Upper lobe of left lung (tissue), 6 donors: ENCODE measurements around the gene RIBC2. TPM values are rescaled to one million over a fixed set of nuclear protein-coding genes. Genes with fewer than 3 reads are reported as not detected.
"Not testable (repeated sequence)": the region's sequence is repeated elsewhere in the genome, so short reads cannot be mapped to it uniquely, and the experiment has no call there.

Experiments used
- ATAC-seq, 2 donors: fragments of 200-7000 bp; cut with Tn5 transposase; one replicate each; pipeline ENCODE4 v1.9.1; 2022; ENCODE audit warnings: mild to moderate bottlenecking in 2 of 2, moderate library complexity in 2 of 2; ENCODE audit not compliant: low FRiP score in 2 of 2
- DNase-seq, 2 donors: peaks; one replicate each; pipeline ENCODE4 v3.0.0-alpha.2; 2019 to 2020
- H3K27ac ChIP-seq, 4 donors: fragments of 200-600 bp; sonication (generic); one replicate each; pipeline ENCODE4 v1.5.1; 2016 to 2019
- H3K27me3 ChIP-seq, 4 donors: fragments of 200-600 bp; sonication (generic); one replicate each; pipeline ENCODE4 v1.5.1; 2017 to 2019
- H3K36me3 ChIP-seq, 4 donors: fragments of 200-600 bp; sonication (generic); one replicate each; pipeline ENCODE4 v1.5.1; 2016 to 2019
- H3K4me1 ChIP-seq, 4 donors: fragments of 200-600 bp; sonication (generic); one replicate each; pipeline ENCODE4 v1.5.1; 2018 to 2019
- H3K4me3 ChIP-seq, 4 donors: fragments of 200-600 bp; sonication (generic); one replicate each; pipeline ENCODE4 v1.5.1; 2017 to 2019; ENCODE audit warnings: mild to moderate bottlenecking in 2 of 4, moderate library complexity in 1 of 4
- H3K9me3 ChIP-seq, 4 donors: fragments of 200-600 bp; sonication (generic); one replicate each; pipeline ENCODE4 v1.5.1; 2018 to 2019
- CTCF ChIP-seq, 6 experiments: fragments of 450-650 bp in 4 of 6; fragments of 200-600 bp in 2 of 6; sonication (generic) in 2 of 6; IDR thresholded peaks; one replicate each; pipeline ENCODE4 v1.5.1; 2016 to 2019; ENCODE audit warnings: antibody characterized with exemption in 6 of 6
- EP300 ChIP-seq, 4 donors: sonication (generic); formaldehyde crosslinking; IDR thresholded peaks; one replicate each; pipeline ENCODE4 v1.5.1; 2017; ENCODE audit warnings: antibody characterized with exemption in 4 of 4, control low read depth in 2 of 4
- POLR2A ChIP-seq, 4 donors: fragments of 450-650 bp; IDR thresholded peaks; one replicate each; pipeline ENCODE4 v1.5.1; 2016 to 2017; ENCODE audit warnings: antibody characterized with exemption in 4 of 4, mild to moderate bottlenecking in 2 of 4
- POLR2AphosphoS5 ChIP-seq, 2 donors: sonication (generic); formaldehyde crosslinking; IDR thresholded peaks; one replicate each; pipeline ENCODE4 v1.5.1; 2017; ENCODE audit warnings: antibody characterized with exemption in 2 of 2
- WGBS, 2 donors: methylation state at CpG; one replicate each; pipeline ENCODE4 v1.1.5; 2017 to 2018; 5-methylcytosine and 5-hydroxymethylcytosine counted together
- total RNA-seq, 6 donors: library from RNA; depleted of rRNA in 4 of 6; stranded (reverse); fragments of >200 nt in 4 of 6; gene quantifications; one replicate each; pipeline versions ENCODE4 v1.1.0 to v1.2.1, GENCODE V29; 2016 to 2021
- donor health status: DM: no; HTN: no; CAD: no; lungs with moderate emphysema.
- donor health status: DM: no; HTN: yes; CAD: no; lungs with severe emphysema.

Gene RIBC2
- total RNA-seq, 6 donors from 2014 or later = 1.4 to 16.7 (median 3.5) TPM; not detected in 1

GRCh38 chr22:45435544-45436139 lies 22.1 kb downstream of the RIBC2 start:
- Histone ChIP-seq H3K4me3 (peak overlapping the region in 2 of 4 donors; percentile 2 to 24), H3K27me3 (no peaks in the 10 kb centered on the region), H3K36me3 (no peaks in the 10 kb centered on the region), H3K4me1 (peaks cover 4 to 12% (median 9%) of the 10 kb centered on the region in 4 donors), H3K27ac (peak overlapping the region in 3 of 4 donors; percentile 44 to 67 (median 48)), H3K9me3 (no peaks in the 10 kb centered on the region)
- TF ChIP-seq POLR2A (IDR thresholded peaks at IDR 0.05) (no peak), CTCF (IDR thresholded peaks at IDR 0.05) (peak; percentile 93 to 98 (median 96))
- ATAC-seq = peak; percentile 92 to 94
- peak in 1 of 2 donors; percentile 90 for DNase-seq
- 3 to 4% methylated on average over 18 to 20 of the region's 20 CpGs for WGBS, 2 donors

DNA sequence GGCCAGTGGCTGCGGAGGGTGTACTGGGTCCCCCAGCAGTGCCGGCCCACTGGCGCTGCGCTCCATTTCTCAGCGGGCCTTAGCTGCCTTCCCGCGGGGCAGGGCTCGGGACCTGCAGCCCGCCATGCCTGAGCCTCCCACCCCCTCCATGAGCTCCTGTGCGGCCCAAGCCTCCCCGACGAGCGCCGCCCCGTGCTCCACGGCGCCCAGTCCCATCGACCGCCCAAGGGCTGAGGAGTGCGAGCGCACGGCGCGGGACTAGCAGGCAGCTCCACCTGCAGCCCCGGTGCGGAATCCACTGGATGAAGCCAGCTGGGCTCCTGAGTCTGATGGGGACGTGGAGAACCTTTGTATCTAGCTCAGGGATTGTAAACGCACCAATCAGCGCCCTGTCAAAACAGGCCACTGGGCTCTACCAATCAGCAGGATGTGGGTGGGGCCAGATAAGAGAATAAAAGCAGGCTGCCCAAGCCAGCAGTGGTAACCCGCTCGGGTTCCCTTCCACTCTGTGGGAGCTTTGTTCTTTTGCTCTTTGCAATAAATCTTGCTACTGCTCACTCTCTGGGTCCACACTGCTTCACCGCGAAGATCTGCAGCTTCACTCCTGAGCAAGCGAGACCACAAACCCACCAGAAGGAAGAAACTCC lies 23.5 kb downstream of the RIBC2 start:
- WGBS, 2 donors = 85 to 92% methylated on average over 6 to 22 of the region's 34 CpGs
- not testable (repeated sequence) for H3K27ac ChIP-seq, ATAC-seq, DNase-seq, H3K36me3 ChIP-seq, H3K9me3 ChIP-seq, H3K4me3 ChIP-seq, H3K27me3 ChIP-seq
- peaks cover 4 to 12% (median 9%) of the 10 kb centered on the region in 4 donors for H3K4me1 ChIP-seq

DNA sequence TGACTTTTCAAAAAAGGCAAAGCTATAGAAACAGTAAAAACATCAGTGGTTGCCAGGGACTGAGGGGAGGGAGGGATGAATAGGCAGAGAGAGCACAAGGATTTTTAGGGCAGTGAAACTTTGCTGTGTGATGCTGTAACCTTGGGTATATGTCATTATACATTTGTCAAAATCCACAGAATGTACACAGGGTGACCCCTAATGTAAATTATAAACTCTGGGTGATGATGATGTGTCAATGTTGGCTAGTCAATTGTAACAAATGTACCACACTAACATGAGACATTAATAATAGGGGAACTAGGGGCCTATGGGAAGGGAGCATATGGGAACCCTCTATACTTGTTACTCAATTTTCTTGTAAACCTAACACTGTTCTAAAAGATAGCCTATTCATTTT lies 24.8 kb downstream of the RIBC2 start:
- ATAC-seq = no peak
- Histone ChIP-seq H3K9me3 (no peaks in the 10 kb centered on the region), H3K27ac (no peak overlapping the region), H3K4me3 (no peak overlapping the region), H3K4me1 (peaks cover 4 to 12% (median 9%) of the 10 kb centered on the region in 4 donors), H3K36me3 (no peaks in the 10 kb centered on the region), H3K27me3 (no peaks in the 10 kb centered on the region)
- no peak for DNase-seq
- TF ChIP-seq CTCF (IDR thresholded peaks at IDR 0.05) (no peak), POLR2AphosphoS5 (IDR thresholded peaks at IDR 0.05) (no peak), POLR2A (IDR thresholded peaks at IDR 0.05) (no peak), EP300 (IDR thresholded peaks at IDR 0.05) (no peak)

GRCh38 chr22:45440688-45441087 lies 27.2 kb downstream of the RIBC2 start:
- not testable (repeated sequence) for H3K36me3 ChIP-seq, H3K27me3 ChIP-seq, H3K27ac ChIP-seq, H3K9me3 ChIP-seq, ATAC-seq, DNase-seq, H3K4me1 ChIP-seq, H3K4me3 ChIP-seq
- 46 to 50% methylated on average over 13 of the region's 13 CpGs for WGBS, 2 donors

DNA sequence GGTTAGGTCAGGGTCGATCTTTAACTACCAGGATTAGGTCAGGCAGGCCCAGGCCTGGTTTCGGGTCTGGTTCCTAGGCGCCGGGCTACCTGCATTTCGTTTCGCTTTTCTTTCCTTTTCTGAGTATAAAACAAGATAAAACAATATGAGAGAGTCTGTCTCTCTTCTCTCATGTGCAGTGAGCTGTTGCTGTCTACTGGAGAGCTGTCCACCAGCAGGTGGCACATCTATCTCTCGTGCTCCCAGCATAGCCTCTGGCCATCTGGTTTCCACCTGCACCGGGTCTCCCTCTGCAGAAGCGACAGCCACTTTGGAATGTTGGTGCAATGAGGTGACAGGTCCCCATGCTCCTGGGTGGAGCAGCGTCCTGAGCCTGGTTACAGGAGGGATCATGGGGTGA lies 27.6 kb downstream of the RIBC2 start:
- Histone ChIP-seq H3K4me1 (no peaks in the 10 kb centered on the region), H3K27me3 (no peaks in the 10 kb centered on the region), H3K27ac (no peak overlapping the region), H3K9me3 (no peaks in the 10 kb centered on the region), H3K36me3 (no peaks in the 10 kb centered on the region), H3K4me3 (no peak overlapping the region)
- ATAC-seq = peak; percentile 74 to 83
- 23 to 34% methylated on average over 10 of the region's 10 CpGs for WGBS, 2 donors
- TF ChIP-seq EP300 (IDR thresholded peaks at IDR 0.05) (no peak), CTCF (IDR thresholded peaks at IDR 0.05) (peak in 4 of 6 experiments; percentile 30 to 52 (median 48))
- peak in 1 of 2 donors; percentile 31 for DNase-seq

- 70 to 74% methylated on average over 5 of the region's 5 CpGs for WGBS, 2 donors
These were observed 28.6 kb downstream of the RIBC2 start for GRCh38 chr22:45442116-45442515.

More at GRCh38 chr22:45442116-45442515, 28.6 kb downstream of the RIBC2 start:
- TF ChIP-seq CTCF (IDR thresholded peaks at IDR 0.05) (no peak), POLR2A (IDR thresholded peaks at IDR 0.05) (no peak), POLR2AphosphoS5 (IDR thresholded peaks at IDR 0.05) (no peak), EP300 (IDR thresholded peaks at IDR 0.05) (no peak)
- no peaks in the 10 kb centered on the region for H3K36me3 ChIP-seq
- H3K4me3 ChIP-seq = no peak overlapping the region
- no peak for DNase-seq
- peak overlapping the region in 1 of 4 donors; percentile 9 for H3K27ac ChIP-seq
- no peaks in the 10 kb centered on the region for H3K4me1 ChIP-seq
- H3K9me3 ChIP-seq = no peaks in the 10 kb centered on the region
- H3K27me3 ChIP-seq = no peaks in the 10 kb centered on the region
- no peak for ATAC-seq
